H1 (cell line): ENCODE measurements around the gene AKIRIN2.

Experiments used
- CEBPB ChIP-seq: IDR thresholded peaks from 2 replicates; pipeline ENCODE4 v1.6.1; 2012; ENCODE audit warnings: low read depth, low read length
- CHD7 ChIP-seq: fragments of 300-600 bp; sonication (generic); IDR thresholded peaks from 2 replicates; pipeline ENCODE4 v1.7.1; 2012; ENCODE audit warnings: low read length, moderate library complexity, mild to moderate bottlenecking, inconsistent platforms; ENCODE audit not compliant: insufficient replicate concordance
- CTCF ChIP-seq, 3 experiments: IDR thresholded peaks; 1 replicate in 2 of 3; 2 replicates in 1 of 3; pipeline versions ENCODE4 v1.5.1 to v1.6.1; 2011; ENCODE audit warnings: low read length in 3 of 3, mild to moderate bottlenecking in 3 of 3, inconsistent platforms in 2 of 3, low read depth in 1 of 3, moderate library complexity in 1 of 3; ENCODE audit not compliant: insufficient read depth in 1 of 3; ENCODE audit errors: control extremely low read depth in 1 of 3
- EZH2 ChIP-seq: fragments of 200-600 bp; sonication (generic); IDR thresholded peaks from 2 replicates; pipeline ENCODE4 v1.7.1; 2012; ENCODE audit warnings: low read depth, mild to moderate bottlenecking, moderate library complexity, low read length, inconsistent platforms; ENCODE audit not compliant: severe bottlenecking
- KDM5A ChIP-seq: fragments of 200-600 bp; IDR thresholded peaks from 2 replicates; pipeline ENCODE4 v1.7.1; 2012; ENCODE audit warnings: mild to moderate bottlenecking, low read length, inconsistent platforms, mixed read lengths
- MAFK ChIP-seq: IDR thresholded peaks from 2 replicates; pipeline ENCODE4 v1.6.1; 2012; ENCODE audit warnings: low read depth, mild to moderate bottlenecking, improper control_type of control experiment, low read length
- POLR2A ChIP-seq, 2 experiments: IDR thresholded peaks; 1 replicate in 1 of 2; 2 replicates in 1 of 2; pipeline ENCODE4 v1.6.1; 2011; ENCODE audit warnings: low read depth in 2 of 2, low read length in 2 of 2, mild to moderate bottlenecking in 2 of 2; ENCODE audit errors: control extremely low read depth in 1 of 2
- RNF2 ChIP-seq: fragments of 200-900, 300-1000 bp; sonication (generic); IDR thresholded peaks from 2 replicates; pipeline ENCODE4 v1.7.1; 2016; ENCODE audit warnings: borderline replicate concordance, low read depth, mild to moderate bottlenecking, antibody characterized with exemption, low read length; ENCODE audit not compliant: poor library complexity, severe bottlenecking; ENCODE audit errors: missing control alignments
- TAF1 ChIP-seq: IDR thresholded peaks from 2 replicates; pipeline ENCODE4 v1.6.1; 2011; ENCODE audit warnings: mild to moderate bottlenecking, low read depth, low read length
- ZNF274 ChIP-seq: IDR thresholded peaks from 2 replicates; pipeline ENCODE4 v1.7.0; 2012; ENCODE audit warnings: low read length, borderline replicate concordance; ENCODE audit errors: extremely low read depth
- TF ChIP-seq, protein P1 (sequence below): IDR thresholded peaks from 2 replicates; pipeline ENCODE4 v1.6.1; 2012; ENCODE audit warnings: inconsistent platforms

GRCh38 chr6:87692086-87692485 lies 9.9 kb downstream of the AKIRIN2 start:
- TF ChIP-seq CTCF (IDR thresholded peaks at IDR 0.05; ENCODE audit: control extremely low read depth in 1 of 3, insufficient read depth in 1 of 3, low read depth in 1 of 3, low read length in 3 of 3) (no peak), MAFK (no peak), POLR2A (IDR thresholded peaks at IDR 0.05; ENCODE audit: control extremely low read depth in 1 of 2, low read depth in 2 of 2, low read length in 2 of 2) (no peak), TAF1 (no peak), RNF2 (no peak), EZH2 (no peak), KDM5A (no peak), CEBPB (no peak), ZNF274 (no peak), CHD7 (no peak)
- TF ChIP-seq, protein P1, sequence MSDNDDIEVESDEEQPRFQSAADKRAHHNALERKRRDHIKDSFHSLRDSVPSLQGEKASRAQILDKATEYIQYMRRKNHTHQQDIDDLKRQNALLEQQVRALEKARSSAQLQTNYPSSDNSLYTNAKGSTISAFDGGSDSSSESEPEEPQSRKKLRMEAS, result no peak
